PC-3 (cell line): Measurements from ENCODE around the gene MARCHF6. TPM values are rescaled to one million over a fixed set of nuclear protein-coding genes. Genes with fewer than 3 reads are reported as not detected.

Experiments
- ATAC-seq: fragments of 200-7000 bp; cut with Tn5 transposase; 2 replicates; pipeline ENCODE4 v1.9.1; 2020; ENCODE audit warnings: mild to moderate bottlenecking, moderate library complexity
- BruUV-seq: library from RNA; stranded (reverse); fragments of 400-500 nt; replicated peaks from 2 replicates; lab custom pipeline; 2021; lab: Mats Ljungman, UMichigan
- CTCF ChIA-PET: fragments of 300-600 bp; sonication (Branson Sonifier 250); formaldehyde crosslinking; loops from one replicate; lab custom pipeline; 2022; ENCODE audit warnings: antibody characterized with exemption; lab: Charles Lee
- POLR2A ChIA-PET: fragments of 300-600 bp; sonication (Branson Sonifier 250); formaldehyde crosslinking; loops from one replicate; lab custom pipeline; 2022; ENCODE audit warnings: antibody characterized with exemption; ENCODE audit not compliant: unreplicated experiment; lab: Charles Lee
- DNase-seq: peaks from one replicate; pipeline ENCODE4 v3.0.0-alpha.2; 2015
- H2AFZ ChIP-seq: fragments of 300-600 bp; sonication (generic); 2 replicates; pipeline ENCODE4 v1.6.0; 2016; ENCODE audit warnings: antibody characterized with exemption, low read length
- H3F3A ChIP-seq: fragments of 300-600 bp; sonication (generic); one replicate; pipeline ENCODE4 v1.6.0; 2017; ENCODE audit warnings: antibody characterized with exemption, low read length, control low read depth, mild to moderate bottlenecking; ENCODE audit not compliant: unreplicated experiment
- H3K27ac ChIP-seq: fragments of 300-600 bp; sonication (generic); 2 replicates; pipeline ENCODE4 v1.5.1; 2016; ENCODE audit warnings: mild to moderate bottlenecking, low read length
- H3K27me3 ChIP-seq: fragments of 300-600 bp; sonication (generic); 2 replicates; pipeline ENCODE4 v1.6.1; 2016; ENCODE audit warnings: low read length, mixed read lengths
- H3K36me3 ChIP-seq: fragments of 300-600 bp; sonication (generic); 2 replicates; pipeline ENCODE4 v1.6.1; 2016; ENCODE audit warnings: low read depth, mixed run types, low read length, mixed read lengths
- H3K4me1 ChIP-seq: fragments of 300-600 bp; sonication (generic); 2 replicates; pipeline ENCODE4 v1.5.1; 2016; ENCODE audit warnings: low read length; ENCODE audit not compliant: insufficient read depth
- H3K4me2 ChIP-seq: fragments of 300-600 bp; sonication (generic); 2 replicates; pipeline ENCODE4 v1.6.0; 2016; ENCODE audit warnings: low read length
- H3K4me3 ChIP-seq: fragments of 300-600 bp; sonication (generic); 2 replicates; pipeline ENCODE4 v1.5.1; 2016; ENCODE audit warnings: mild to moderate bottlenecking, low read length, mixed read lengths
- H3K79me2 ChIP-seq: fragments of 300-600 bp; sonication (generic); 2 replicates; pipeline ENCODE4 v1.6.1; 2017; ENCODE audit warnings: low read length, mixed read lengths
- H3K9ac ChIP-seq: fragments of 300-600 bp; sonication (generic); 2 replicates; pipeline ENCODE4 v1.6.0; 2016; ENCODE audit warnings: mild to moderate bottlenecking, low read length
- H3K9me2 ChIP-seq: fragments of 300-600 bp; sonication (generic); replicated peaks from 2 replicates; pipeline ENCODE4 v1.6.1; 2016; ENCODE audit warnings: mixed run types, low read length, mixed read lengths
- H3K9me3 ChIP-seq: fragments of 300-600 bp; sonication (generic); 2 replicates; pipeline ENCODE4 v1.6.1; 2016; ENCODE audit warnings: low read length, mixed read lengths
- H4K20me1 ChIP-seq: fragments of 300-600 bp; sonication (generic); 2 replicates; pipeline ENCODE4 v1.6.1; 2016; ENCODE audit warnings: low read length, mixed read lengths
- CTCF ChIP-seq: fragments of 300-600 bp; sonication (generic); conservative IDR thresholded peaks from 2 replicates; pipeline ENCODE4 v1.5.1; 2017; ENCODE audit warnings: antibody characterized with exemption, low read depth, mild to moderate bottlenecking, low read length
- EZH2 ChIP-seq: fragments of 300-600 bp; sonication (generic); IDR thresholded peaks from one replicate; pipeline ENCODE4 v1.6.1; 2017; ENCODE audit warnings: antibody characterized with exemption, mild to moderate bottlenecking, low read length; ENCODE audit not compliant: unreplicated experiment
- EZH2phosphoT487 ChIP-seq: fragments of 300-600 bp; sonication (generic); IDR thresholded peaks from 2 replicates; pipeline ENCODE4 v1.6.1; 2018; ENCODE audit warnings: mild to moderate bottlenecking, antibody characterized with exemption, low read length, borderline replicate concordance
- intact Hi-C: fragments of 100-400 bp; cut with micrococcal nuclease; formaldehyde crosslinking; loops from 2 replicates; pipeline ENCODE4 v1.9.0; 2023
- total RNA-seq: library from RNA; depleted of rRNA; stranded (reverse); fragments of >200 nt; gene quantifications from 2 replicates; pipeline ENCODE4 v1.2.3, GENCODE V29; 2014

The MARCHF6 gene
- total RNA-seq, 1 experiment from 2014 or later, result 140 TPM

GRCh38 chr5:10363519-10364185 is 10.2 kb downstream of the MARCHF6 start:
- peaks cover 72% of the 10 kb centered on the region for H4K20me1 ChIP-seq

GRCh38 chr5:10364186-10364689 is 10.7 kb downstream of the MARCHF6 start:
- H3K79me2 ChIP-seq, result peaks cover 100% of the 10 kb centered on the region
- intact Hi-C loops, result loop anchor here (2.0 kb wide), 1 partner anchor 79 kb away; no protein-coding TSS in a partner anchor
- no TSS peak for BruUV-seq
- H3F3A ChIP-seq, result peaks cover 9% of the 10 kb centered on the region
- H3K4me2 ChIP-seq, result no peak overlapping the region
- ATAC-seq (peak; percentile 26; the same call in 1 of the 2 replicates), DNase-seq (peak; percentile 80)
- ChIA-PET CTCF (interaction anchor here (0.7 to 1.3 kb wide), 2 partner anchors 59 to 80 kb away, joined by 7 to 13 read pairs; no protein-coding TSS in a partner anchor), POLR2A (interaction anchor here (0.6 kb wide), 1 partner anchor 35 kb away, joined by 4 read pairs; no protein-coding TSS in a partner anchor)
- H3K4me1 ChIP-seq, result peaks cover 13% of the 10 kb centered on the region
- H3K36me3 ChIP-seq, result peaks cover 13% of the 10 kb centered on the region
- H4K20me1 ChIP-seq, result peaks cover 73% of the 10 kb centered on the region
- H2AFZ ChIP-seq, result no peak overlapping the region
- no peak overlapping the region for H3K9ac ChIP-seq
- H3K27ac ChIP-seq, result no peak overlapping the region
- H3K4me3 ChIP-seq, result no peak overlapping the region
- H3K27me3 ChIP-seq, result no peaks in the 10 kb centered on the region
- H3K9me2 ChIP-seq, result no peaks in the 10 kb centered on the region
- H3K9me3 ChIP-seq, result no peaks in the 10 kb centered on the region
- TF ChIP-seq EZH2 (no peak), CTCF (peak; percentile 91)

More at GRCh38 chr5:10363519-10364185, 10.2 kb downstream of the MARCHF6 start:
- Histone ChIP-seq H3F3A (peaks cover 9% of the 10 kb centered on the region), H2AFZ (no peak overlapping the region), H3K36me3 (peaks cover 14% of the 10 kb centered on the region; the same call in 1 of the 2 replicates), H3K9me3 (no peaks in the 10 kb centered on the region), H3K79me2 (peaks cover 100% of the 10 kb centered on the region), H3K9ac (no peak overlapping the region), H3K27ac (no peak overlapping the region), H3K27me3 (no peaks in the 10 kb centered on the region), H3K9me2 (no peaks in the 10 kb centered on the region), H3K4me2 (no peak overlapping the region), H3K4me3 (no peak overlapping the region), H3K4me1 (peaks cover 13% of the 10 kb centered on the region)
- no TSS peak for BruUV-seq
- CTCF ChIA-PET, result interaction anchor here (0.7 to 1.3 kb wide), 2 partner anchors 59 to 80 kb away, joined by 7 to 13 read pairs; no protein-coding TSS in a partner anchor
- POLR2A ChIA-PET, result interaction anchor here (0.6 kb wide), 1 partner anchor 34 kb away, joined by 4 read pairs; no protein-coding TSS in a partner anchor
- TF ChIP-seq EZH2 (no peak), EZH2phosphoT487 (no peak), CTCF (no peak)
- intact Hi-C loops, result loop anchor here (2.0 kb wide), 1 partner anchor 79 kb away; no protein-coding TSS in a partner anchor
- ATAC-seq (no peak), DNase-seq (no peak)
